Measurements from ENCODE around the gene SYNM.

The SYNM gene

DNA sequence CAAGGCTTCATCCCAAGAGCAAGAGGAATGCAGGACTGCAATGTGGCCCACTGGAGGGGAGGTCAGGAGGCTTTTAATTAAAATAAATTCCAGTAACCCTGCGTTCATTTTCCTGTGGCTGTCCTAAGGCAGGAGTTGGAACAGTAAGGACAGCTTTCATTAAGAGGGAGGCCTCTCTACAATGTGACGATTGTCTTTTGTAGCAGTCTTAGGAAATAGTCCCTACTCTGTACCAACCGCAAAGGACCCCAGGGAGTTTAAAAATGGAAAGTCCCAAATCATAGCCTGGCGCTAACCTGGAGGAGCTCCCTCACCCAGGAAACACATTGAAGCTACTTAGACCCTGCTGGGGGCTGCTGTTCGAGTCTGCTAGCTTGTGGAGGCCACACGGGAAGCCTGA lies 62.8 kb downstream of the SYNM start:
- TF ChIP-seq, protein P1, sequence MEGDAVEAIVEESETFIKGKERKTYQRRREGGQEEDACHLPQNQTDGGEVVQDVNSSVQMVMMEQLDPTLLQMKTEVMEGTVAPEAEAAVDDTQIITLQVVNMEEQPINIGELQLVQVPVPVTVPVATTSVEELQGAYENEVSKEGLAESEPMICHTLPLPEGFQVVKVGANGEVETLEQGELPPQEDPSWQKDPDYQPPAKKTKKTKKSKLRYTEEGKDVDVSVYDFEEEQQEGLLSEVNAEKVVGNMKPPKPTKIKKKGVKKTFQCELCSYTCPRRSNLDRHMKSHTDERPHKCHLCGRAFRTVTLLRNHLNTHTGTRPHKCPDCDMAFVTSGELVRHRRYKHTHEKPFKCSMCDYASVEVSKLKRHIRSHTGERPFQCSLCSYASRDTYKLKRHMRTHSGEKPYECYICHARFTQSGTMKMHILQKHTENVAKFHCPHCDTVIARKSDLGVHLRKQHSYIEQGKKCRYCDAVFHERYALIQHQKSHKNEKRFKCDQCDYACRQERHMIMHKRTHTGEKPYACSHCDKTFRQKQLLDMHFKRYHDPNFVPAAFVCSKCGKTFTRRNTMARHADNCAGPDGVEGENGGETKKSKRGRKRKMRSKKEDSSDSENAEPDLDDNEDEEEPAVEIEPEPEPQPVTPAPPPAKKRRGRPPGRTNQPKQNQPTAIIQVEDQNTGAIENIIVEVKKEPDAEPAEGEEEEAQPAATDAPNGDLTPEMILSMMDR (IDR thresholded peaks at IDR 0.05; ENCODE audit: control insufficient read depth, insufficient read depth, low read depth, low read length, missing control alignments) = no peak
- H3K4me3 ChIP-seq (ENCODE audit: control insufficient read depth, low read depth, low read length) = no peak overlapping the region
- no peak for DNase-seq (ENCODE audit: low read depth)

DNA sequence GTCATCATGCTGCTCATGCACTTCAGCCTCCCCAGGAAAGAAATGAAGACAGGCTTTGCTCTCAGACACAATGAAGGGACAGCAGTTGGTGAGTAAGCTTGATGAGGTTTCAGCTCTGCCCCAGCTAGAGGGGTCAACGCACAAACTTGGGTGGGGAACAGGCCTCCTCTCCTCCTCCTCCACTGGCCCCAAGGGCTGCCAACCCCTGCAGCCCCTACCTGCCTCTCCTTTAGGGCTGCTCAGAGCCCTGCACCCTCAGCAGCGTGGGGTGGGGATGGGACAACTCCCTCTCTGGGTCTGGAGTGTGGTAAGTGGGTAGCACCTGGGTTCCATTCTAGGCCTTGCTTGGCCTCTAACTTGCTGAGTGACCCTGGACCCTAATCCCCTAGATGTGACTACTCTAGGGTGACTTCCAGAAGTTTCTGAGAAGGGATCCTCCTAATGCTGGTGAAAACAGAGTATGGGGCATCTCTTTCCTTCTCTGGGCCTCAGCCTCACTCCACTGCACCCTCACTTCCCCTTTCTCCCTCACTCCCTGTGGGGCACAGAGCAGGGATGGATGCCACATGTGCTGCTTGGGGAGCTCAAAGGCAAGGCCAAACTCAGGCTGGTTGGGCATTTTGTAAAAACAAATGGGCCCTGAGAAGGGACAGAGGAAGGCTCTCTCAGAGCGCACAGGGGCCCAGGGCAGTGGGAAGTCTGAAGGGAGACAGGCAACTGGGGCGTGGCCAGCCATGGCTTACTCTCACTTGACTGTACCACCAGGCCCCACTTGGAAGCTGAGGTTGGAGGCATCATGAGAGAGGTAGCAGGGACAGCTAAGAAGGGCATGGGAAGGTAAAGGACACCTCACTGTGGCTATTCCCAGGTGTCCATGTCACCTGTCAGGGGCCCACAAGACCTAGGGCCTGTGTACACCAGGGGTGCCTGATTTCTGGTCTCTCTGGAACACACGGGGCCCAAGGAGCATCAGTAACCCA lies 64.0 kb downstream of the SYNM start:
- TF ChIP-seq, protein P1 (IDR thresholded peaks at IDR 0.05; ENCODE audit: control insufficient read depth, insufficient read depth, low read depth, low read length, missing control alignments) = no peak
- H3K4me3 ChIP-seq (ENCODE audit: control insufficient read depth, low read depth, low read length) = no peak overlapping the region
- DNase-seq (ENCODE audit: low read depth) = no peak

DNA sequence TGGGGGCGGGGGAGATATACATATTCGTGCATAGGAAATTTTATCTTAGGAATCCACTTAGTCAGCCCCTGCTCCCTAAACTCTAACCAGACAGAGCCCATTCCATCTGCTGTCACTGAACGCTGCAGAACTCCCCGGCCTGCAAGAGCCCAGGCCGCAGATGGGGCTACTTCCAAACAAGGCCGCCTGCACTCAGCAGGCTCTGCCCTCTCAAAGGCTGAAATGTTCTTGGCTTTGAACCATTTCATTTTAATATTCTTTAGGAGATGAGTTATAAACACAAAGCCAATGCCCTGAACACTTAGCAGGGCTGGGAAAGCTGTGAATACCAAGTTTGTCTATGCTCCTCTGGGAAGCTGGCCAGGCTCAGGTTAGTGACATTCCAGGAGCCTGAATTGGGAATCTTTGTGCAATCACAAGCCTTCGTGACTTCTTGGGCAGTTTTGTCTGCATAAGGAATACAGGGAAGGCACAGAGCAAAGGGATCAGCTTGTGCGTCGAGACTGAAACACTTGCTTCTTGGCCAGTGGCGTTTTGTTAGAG lies 65.0 kb downstream of the SYNM start:
- TF ChIP-seq, protein P1 (IDR thresholded peaks at IDR 0.05; ENCODE audit: control insufficient read depth, insufficient read depth, low read depth, low read length, missing control alignments) = no peak
- DNase-seq (ENCODE audit: low read depth) = no peak
- H3K4me3 ChIP-seq (ENCODE audit: control insufficient read depth, low read depth, low read length) = no peak overlapping the region

DNA sequence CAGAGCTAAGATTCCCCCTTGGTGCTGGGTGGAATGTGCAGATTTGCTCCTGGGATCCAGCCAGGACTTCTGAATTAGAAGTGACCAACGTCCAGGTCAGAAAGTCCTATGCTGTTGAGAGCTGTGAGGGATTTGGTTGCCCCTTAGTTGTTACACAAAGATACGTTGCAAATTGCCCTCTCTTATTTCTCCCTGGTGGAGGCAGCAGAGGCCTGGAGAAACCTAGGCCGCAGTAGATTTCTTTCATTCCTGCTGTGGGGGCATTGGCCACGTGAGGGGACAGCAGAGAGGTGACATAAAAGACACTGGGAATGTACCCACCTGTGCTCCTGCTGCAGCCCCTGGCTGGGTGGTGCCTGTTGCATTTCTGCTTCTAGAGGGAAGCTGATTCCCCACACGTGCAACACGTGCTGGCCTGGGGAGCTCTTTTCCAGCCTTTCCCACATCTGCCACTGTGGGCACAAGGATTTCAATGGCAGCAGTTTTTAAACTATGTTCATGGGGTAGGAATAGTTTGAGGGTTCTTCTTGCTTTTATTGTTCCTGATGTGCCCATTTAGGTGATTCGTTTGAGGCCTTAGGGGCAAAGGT lies 65.7 kb downstream of the SYNM start:
- TF ChIP-seq, protein P1 (IDR thresholded peaks at IDR 0.05; ENCODE audit: control insufficient read depth, insufficient read depth, low read depth, low read length, missing control alignments) = no peak
- no peak overlapping the region for H3K4me3 ChIP-seq (ENCODE audit: control insufficient read depth, low read depth, low read length)
- no peak for DNase-seq (ENCODE audit: low read depth)

DNA sequence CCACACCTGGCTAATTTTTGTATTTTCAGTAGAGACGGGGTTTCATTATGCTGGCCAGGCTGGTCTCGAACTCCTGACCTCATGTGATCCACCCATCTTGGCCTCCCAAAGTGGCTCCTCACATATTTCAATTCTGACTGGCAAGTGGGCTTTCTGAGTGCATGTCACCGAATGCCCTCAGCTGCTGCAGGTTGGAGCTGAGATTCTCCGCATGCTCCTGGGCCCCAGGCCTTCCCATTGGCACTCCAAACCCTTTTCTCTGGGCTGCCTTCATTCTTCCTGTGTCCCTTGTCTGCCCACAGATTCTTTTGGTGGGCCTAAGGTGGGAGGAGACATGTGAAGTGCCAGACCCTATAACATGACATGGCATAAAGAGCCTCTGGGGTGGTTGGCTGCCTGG lies 67.3 kb downstream of the SYNM start:
- TF ChIP-seq, protein P1 (IDR thresholded peaks at IDR 0.05; ENCODE audit: control insufficient read depth, insufficient read depth, low read depth, low read length, missing control alignments) = no peak
- H3K4me3 ChIP-seq (ENCODE audit: control insufficient read depth, low read depth, low read length) = no peak overlapping the region
- DNase-seq (ENCODE audit: low read depth) = no peak

DNA sequence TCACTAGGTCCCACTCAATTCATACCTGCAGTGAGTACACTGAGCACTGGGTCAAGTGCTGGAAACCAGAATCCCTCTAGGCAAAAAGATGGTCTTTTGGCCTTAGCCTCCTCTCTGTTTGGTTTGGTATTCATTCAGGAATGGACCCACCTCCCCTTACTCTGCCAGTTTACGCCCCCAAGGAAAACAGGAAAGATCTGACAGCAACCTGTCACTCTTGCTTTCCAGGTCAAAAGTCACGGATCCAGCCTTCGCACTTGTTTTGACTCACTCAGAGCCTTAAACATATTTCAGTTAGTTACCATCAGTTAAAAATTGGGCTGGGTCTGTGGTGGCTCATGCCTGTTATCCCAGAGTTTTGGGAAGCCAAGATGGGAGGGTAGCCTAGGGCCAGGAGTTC lies 68.1 kb downstream of the SYNM start:
- no peak overlapping the region for H3K4me3 ChIP-seq (ENCODE audit: control insufficient read depth, low read depth, low read length)
- DNase-seq (ENCODE audit: low read depth) = no peak
- TF ChIP-seq, protein P1 (IDR thresholded peaks at IDR 0.05; ENCODE audit: control insufficient read depth, insufficient read depth, low read depth, low read length, missing control alignments) = no peak
